IPS-20b (cell line): ENCODE measurements around the gene GALNT5.

Experiments used
- H3K27ac ChIP-seq: one replicate; pipeline ENCODE4 v1.5.1; 2013; ENCODE audit warnings: low read length
- H3K27me3 ChIP-seq: 2 replicates; pipeline ENCODE4 v1.6.1; 2013; ENCODE audit warnings: mild to moderate bottlenecking, low read length, inconsistent platforms; ENCODE audit not compliant: insufficient read depth
- H3K36me3 ChIP-seq: 2 replicates; pipeline ENCODE4 v1.6.1; 2013; ENCODE audit warnings: low read depth, mild to moderate bottlenecking, inconsistent platforms, low read length, moderate library complexity; ENCODE audit not compliant: insufficient read depth
- H3K4me1 ChIP-seq: 2 replicates; pipeline ENCODE4 v1.6.1; 2013; ENCODE audit warnings: mild to moderate bottlenecking, control low read depth, inconsistent platforms, low read length, moderate library complexity; ENCODE audit not compliant: insufficient read depth
- H3K4me3 ChIP-seq: 2 replicates; pipeline ENCODE4 v1.5.1; 2013; ENCODE audit warnings: mild to moderate bottlenecking, low read length, inconsistent platforms
- H3K9ac ChIP-seq: 2 replicates; pipeline ENCODE4 v1.6.1; 2013; ENCODE audit warnings: low read depth, mild to moderate bottlenecking, inconsistent platforms, low read length, moderate library complexity
- H3K9me3 ChIP-seq: 2 replicates; pipeline ENCODE4 v1.6.1; 2013; ENCODE audit warnings: mild to moderate bottlenecking, low read depth, low read length, inconsistent platforms; ENCODE audit not compliant: insufficient read depth

Gene GALNT5

DNA sequence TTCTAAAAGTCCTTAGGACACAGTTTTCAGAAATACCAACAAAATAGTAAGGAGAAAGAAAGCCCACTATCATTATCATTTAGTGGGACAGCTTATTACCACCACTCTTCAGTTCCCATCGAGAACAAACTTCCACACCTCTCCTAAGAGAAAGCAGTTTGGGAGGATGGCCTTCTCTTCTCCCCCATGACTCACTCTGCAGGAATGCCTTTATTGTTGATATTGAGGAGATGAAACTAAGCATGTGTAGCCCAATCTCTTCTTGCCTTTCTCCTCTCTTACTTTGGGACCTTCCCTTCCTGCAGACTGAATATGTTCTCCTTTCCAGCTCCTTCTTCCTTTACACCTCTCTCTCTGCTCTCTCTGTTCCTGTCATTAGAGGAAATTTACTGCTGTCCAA lies 98.1 kb downstream of the GALNT5 start:
- H3K27ac ChIP-seq, result no peak overlapping the region
- no peak overlapping the region for H3K9ac ChIP-seq
- no peak overlapping the region for H3K4me3 ChIP-seq
- no peaks in the 10 kb centered on the region for H3K36me3 ChIP-seq
- no peaks in the 10 kb centered on the region; the same call in 1 of the 2 replicates for H3K9me3 ChIP-seq
- H3K27me3 ChIP-seq, result no peaks in the 10 kb centered on the region
- peaks cover 7% of the 10 kb centered on the region; the same call in 1 of the 2 replicates for H3K4me1 ChIP-seq

- H3K9me3 ChIP-seq, result peaks cover 22% of the 10 kb centered on the region
- H3K4me3 ChIP-seq, result no peak overlapping the region
- no peak overlapping the region for H3K27ac ChIP-seq
- no peaks in the 10 kb centered on the region for H3K36me3 ChIP-seq
- H3K4me1 ChIP-seq, result peaks cover 7% of the 10 kb centered on the region; the same call in 1 of the 2 replicates
- no peaks in the 10 kb centered on the region for H3K27me3 ChIP-seq
- no peak overlapping the region for H3K9ac ChIP-seq
Observed at GRCh38 chr2:157359628-157360027, 102.1 kb downstream of the GALNT5 start.

DNA sequence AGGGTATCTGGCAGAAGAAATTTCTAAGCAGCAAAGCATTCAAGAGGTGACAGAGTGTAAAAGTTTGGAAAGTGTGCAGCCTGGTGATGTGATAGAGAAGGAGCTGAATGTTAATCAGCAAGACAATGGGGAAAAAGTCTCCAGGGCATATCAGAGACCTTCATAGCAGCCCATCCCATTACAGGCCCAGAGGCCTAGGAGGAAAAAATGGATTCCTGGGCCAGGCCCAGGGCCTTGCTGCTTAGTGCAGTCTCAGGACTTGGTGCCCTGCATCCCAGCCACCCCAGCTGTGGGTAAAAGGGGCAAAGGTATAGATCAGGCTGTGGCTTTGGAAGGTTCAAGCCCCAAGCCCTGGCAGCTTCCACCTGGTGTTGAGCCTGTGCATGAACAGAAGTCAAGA lies 104.0 kb downstream of the GALNT5 start:
- Histone ChIP-seq H3K9me3 (peaks cover 22% of the 10 kb centered on the region), H3K36me3 (no peaks in the 10 kb centered on the region), H3K9ac (no peak overlapping the region), H3K27me3 (no peaks in the 10 kb centered on the region), H3K27ac (no peak overlapping the region), H3K4me1 (no peaks in the 10 kb centered on the region), H3K4me3 (no peak overlapping the region)

DNA sequence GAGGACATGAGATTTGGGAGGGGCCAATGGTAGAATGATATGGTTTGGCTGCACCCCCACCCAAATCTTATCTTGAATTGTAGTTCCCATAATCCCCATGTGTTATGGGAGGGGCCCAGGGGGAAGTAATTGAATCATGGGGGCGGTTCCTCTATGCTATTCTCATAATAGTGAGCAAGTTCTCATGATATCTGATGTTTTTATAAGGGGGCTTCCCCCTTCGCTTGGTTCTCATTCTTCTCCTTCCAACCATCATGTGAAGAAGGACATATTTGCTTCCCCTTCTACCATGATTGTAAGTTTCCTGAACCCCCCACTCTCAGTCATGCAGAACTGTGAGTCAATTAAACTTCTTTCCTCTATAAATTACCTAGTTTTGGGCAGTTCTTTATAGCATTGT lies 105.1 kb downstream of the GALNT5 start:
- Histone ChIP-seq H3K4me1 (no peaks in the 10 kb centered on the region), H3K27me3 (no peaks in the 10 kb centered on the region), H3K36me3 (no peaks in the 10 kb centered on the region), H3K27ac (no peak overlapping the region), H3K9me3 (peaks cover 22% of the 10 kb centered on the region), H3K9ac (no peak overlapping the region), H3K4me3 (no peak overlapping the region)

GRCh38 chr2:157363612-157364101 lies 106.2 kb downstream of the GALNT5 start:
- Histone ChIP-seq H3K9me3 (peaks cover 22% of the 10 kb centered on the region), H3K4me1 (no peaks in the 10 kb centered on the region), H3K9ac (no peak overlapping the region), H3K27ac (no peak overlapping the region), H3K36me3 (no peaks in the 10 kb centered on the region), H3K27me3 (no peaks in the 10 kb centered on the region), H3K4me3 (no peak overlapping the region)
